Neural progenitor cell (in vitro differentiated cells): ENCODE results near the gene ATP6AP2. TPM values are rescaled to one million over a fixed set of nuclear protein-coding genes. Genes with fewer than 3 reads are reported as not detected.
"Not testable (repeated sequence)": the region's sequence is repeated elsewhere in the genome, so short reads cannot be mapped to it uniquely, and the experiment has no call there.

Experiments
- DNase-seq: peaks from one replicate; pipeline ENCODE4 v3.0.0-alpha.2; 2016; ENCODE audit warnings: low spot score
- H2AFZ ChIP-seq: fragments of 200-600 bp; sonication (generic); replicated peaks from 2 replicates; pipeline ENCODE4 v1.6.1; 2016; ENCODE audit warnings: antibody characterized with exemption
- H3F3A ChIP-seq: fragments of 200-600 bp; sonication (generic); 2 replicates; pipeline ENCODE4 v1.6.1; 2016; ENCODE audit warnings: antibody characterized with exemption, low read depth
- H3K27ac ChIP-seq: fragments of 200-600 bp; sonication (generic); 2 replicates; pipeline ENCODE4 v1.5.1; 2016; ENCODE audit warnings: mild to moderate bottlenecking
- H3K27me3 ChIP-seq: fragments of 200-600 bp; sonication (generic); 2 replicates; pipeline ENCODE4 v1.6.1; 2016; ENCODE audit warnings: mild to moderate bottlenecking, moderate library complexity
- H3K36me3 ChIP-seq: fragments of 200-600 bp; sonication (generic); 2 replicates; pipeline ENCODE4 v1.5.1; 2016
- H3K4me1 ChIP-seq: fragments of 200-600 bp; sonication (generic); 2 replicates; pipeline ENCODE4 v1.6.1; 2016; ENCODE audit warnings: mixed run types
- H3K4me2 ChIP-seq: fragments of 200-600 bp; sonication (generic); 2 replicates; pipeline ENCODE4 v1.6.1; 2016
- H3K4me3 ChIP-seq: fragments of 200-600 bp; sonication (generic); 2 replicates; pipeline ENCODE4 v1.5.1; 2016
- H3K79me2 ChIP-seq: fragments of 200-600 bp; sonication (generic); 2 replicates; pipeline ENCODE4 v1.6.1; 2016; ENCODE audit warnings: low read depth
- H3K9ac ChIP-seq: fragments of 200-600 bp; sonication (generic); 2 replicates; pipeline ENCODE4 v1.6.1; 2016
- H3K9me3 ChIP-seq: fragments of 200-600 bp; sonication (generic); 2 replicates; pipeline ENCODE4 v1.5.1; 2016; ENCODE audit warnings: low read depth
- H4K20me1 ChIP-seq: fragments of 200-600 bp; sonication (generic); 2 replicates; pipeline ENCODE4 v1.6.1; 2016; ENCODE audit warnings: low read depth
- H3K27ac Mint-ChIP-seq: 3 replicates; pipeline ENCODE4 v1.8.0; 2021; ENCODE audit warnings: mixed read lengths
- H3K27me3 Mint-ChIP-seq: 2 replicates; pipeline ENCODE4 v1.8.0; 2022; ENCODE audit warnings: low read depth, mild to moderate bottlenecking, inconsistent platforms, moderate library complexity, mixed read lengths; ENCODE audit not compliant: insufficient read depth
- H3K36me3 Mint-ChIP-seq: 3 replicates; pipeline ENCODE4 v1.8.0; 2021; ENCODE audit warnings: mixed read lengths
- H3K4me1 Mint-ChIP-seq: 3 replicates; pipeline ENCODE4 v1.8.0; 2021; ENCODE audit warnings: mixed read lengths
- H3K4me3 Mint-ChIP-seq: 3 replicates; pipeline ENCODE4 v1.8.0; 2021; ENCODE audit warnings: mild to moderate bottlenecking, moderate library complexity, mixed read lengths
- H3K9me3 Mint-ChIP-seq: 3 replicates; pipeline ENCODE4 v1.8.0; 2020; ENCODE audit warnings: mixed read lengths
- EZH2 ChIP-seq: fragments of 200-600 bp; sonication (generic); IDR thresholded peaks from 2 replicates; pipeline ENCODE4 v1.6.1; 2017; ENCODE audit warnings: antibody characterized with exemption, mild to moderate bottlenecking, moderate library complexity
- EZH2phosphoT487 ChIP-seq: fragments of 200-600 bp; sonication (generic); IDR thresholded peaks from 2 replicates; pipeline ENCODE4 v1.6.1; 2017; ENCODE audit warnings: antibody characterized with exemption
- total RNA-seq: library from RNA; depleted of rRNA; stranded (reverse); fragments of >200 nt; gene quantifications from 2 replicates; pipeline ENCODE4 v1.2.3, GENCODE V29; 2015; ENCODE audit warnings: low replicate concordance
- TF ChIP-seq, protein P1 (sequence below): fragments of 200-600 bp; sonication (generic); IDR thresholded peaks from 2 replicates; pipeline ENCODE4 v1.5.1; 2017; ENCODE audit warnings: antibody characterized with exemption, mild to moderate bottlenecking

The ATP6AP2 gene
- total RNA-seq, 1 donor from 2014 or later, result 88.1 TPM

GRCh38 chrX:40571600-40571999, 9.2 kb upstream of the ATP6AP2 start:
- Histone ChIP-seq H3K36me3 (no peaks in the 10 kb centered on the region), H3K4me3 (no peak overlapping the region), H3K27ac (no peak overlapping the region), H4K20me1 (no peaks in the 10 kb centered on the region), H3K9me3 (no peaks in the 10 kb centered on the region), H3K27me3 (no peaks in the 10 kb centered on the region), H3K79me2 (no peaks in the 10 kb centered on the region), H3K4me2 (no peak overlapping the region), H3K9ac (no peak overlapping the region), H3K4me1 (no peaks in the 10 kb centered on the region), H2AFZ (no peak overlapping the region), H3F3A (no peaks in the 10 kb centered on the region)
- DNase-seq, result no peak
- H3K9me3 Mint-ChIP-seq, result peaks cover 5% of the 10 kb centered on the region
- no peak for TF ChIP-seq EZH2phosphoT487
- TF ChIP-seq, protein P1, sequence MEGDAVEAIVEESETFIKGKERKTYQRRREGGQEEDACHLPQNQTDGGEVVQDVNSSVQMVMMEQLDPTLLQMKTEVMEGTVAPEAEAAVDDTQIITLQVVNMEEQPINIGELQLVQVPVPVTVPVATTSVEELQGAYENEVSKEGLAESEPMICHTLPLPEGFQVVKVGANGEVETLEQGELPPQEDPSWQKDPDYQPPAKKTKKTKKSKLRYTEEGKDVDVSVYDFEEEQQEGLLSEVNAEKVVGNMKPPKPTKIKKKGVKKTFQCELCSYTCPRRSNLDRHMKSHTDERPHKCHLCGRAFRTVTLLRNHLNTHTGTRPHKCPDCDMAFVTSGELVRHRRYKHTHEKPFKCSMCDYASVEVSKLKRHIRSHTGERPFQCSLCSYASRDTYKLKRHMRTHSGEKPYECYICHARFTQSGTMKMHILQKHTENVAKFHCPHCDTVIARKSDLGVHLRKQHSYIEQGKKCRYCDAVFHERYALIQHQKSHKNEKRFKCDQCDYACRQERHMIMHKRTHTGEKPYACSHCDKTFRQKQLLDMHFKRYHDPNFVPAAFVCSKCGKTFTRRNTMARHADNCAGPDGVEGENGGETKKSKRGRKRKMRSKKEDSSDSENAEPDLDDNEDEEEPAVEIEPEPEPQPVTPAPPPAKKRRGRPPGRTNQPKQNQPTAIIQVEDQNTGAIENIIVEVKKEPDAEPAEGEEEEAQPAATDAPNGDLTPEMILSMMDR, result no peak
- no peak for TF ChIP-seq EZH2
- peaks cover 3% of the 10 kb centered on the region for H3K27me3 Mint-ChIP-seq
- H3K27ac Mint-ChIP-seq, result no peak overlapping the region
- H3K4me1 Mint-ChIP-seq, result no peaks in the 10 kb centered on the region
- no peak overlapping the region for H3K4me3 Mint-ChIP-seq
- H3K36me3 Mint-ChIP-seq, result no peaks in the 10 kb centered on the region

DNA sequence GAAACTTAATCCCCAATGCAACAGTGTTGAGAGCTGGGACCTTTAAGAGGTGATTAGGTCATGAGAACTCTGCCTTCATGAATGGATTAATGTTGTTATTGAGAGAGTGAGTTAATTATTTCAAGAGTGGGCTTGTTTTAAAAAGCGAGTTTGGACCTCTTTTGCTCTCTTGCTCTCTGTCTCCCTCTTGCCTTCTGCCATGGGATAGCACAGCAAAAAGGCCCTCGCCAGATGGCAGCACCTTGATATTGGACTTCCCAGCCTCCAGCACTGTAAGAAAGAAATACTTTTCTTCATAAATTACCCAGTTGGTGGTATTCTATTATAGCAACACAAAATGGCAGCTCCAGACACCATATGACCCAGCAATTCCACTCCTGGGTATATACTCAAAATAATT, 7.0 kb upstream of the ATP6AP2 start:
- Mint-ChIP-seq H3K36me3 (no peaks in the 10 kb centered on the region), H3K4me3 (no peak overlapping the region), H3K27me3 (peaks cover 3% of the 10 kb centered on the region), H3K9me3 (peaks cover 8% of the 10 kb centered on the region), H3K4me1 (no peaks in the 10 kb centered on the region), H3K27ac (no peak overlapping the region)
- Histone ChIP-seq H3K4me1 (no peaks in the 10 kb centered on the region), H3K79me2 (no peaks in the 10 kb centered on the region), H3K27ac (no peak overlapping the region), H3K27me3 (no peaks in the 10 kb centered on the region), H4K20me1 (no peaks in the 10 kb centered on the region), H3K9ac (no peak overlapping the region), H3F3A (no peaks in the 10 kb centered on the region), H3K4me3 (no peak overlapping the region), H2AFZ (no peak overlapping the region), H3K4me2 (no peak overlapping the region), H3K9me3 (no peaks in the 10 kb centered on the region), H3K36me3 (no peaks in the 10 kb centered on the region)
- no peak for DNase-seq
- TF ChIP-seq EZH2, result no peak
- TF ChIP-seq, protein P1, result peak; percentile 50

DNA sequence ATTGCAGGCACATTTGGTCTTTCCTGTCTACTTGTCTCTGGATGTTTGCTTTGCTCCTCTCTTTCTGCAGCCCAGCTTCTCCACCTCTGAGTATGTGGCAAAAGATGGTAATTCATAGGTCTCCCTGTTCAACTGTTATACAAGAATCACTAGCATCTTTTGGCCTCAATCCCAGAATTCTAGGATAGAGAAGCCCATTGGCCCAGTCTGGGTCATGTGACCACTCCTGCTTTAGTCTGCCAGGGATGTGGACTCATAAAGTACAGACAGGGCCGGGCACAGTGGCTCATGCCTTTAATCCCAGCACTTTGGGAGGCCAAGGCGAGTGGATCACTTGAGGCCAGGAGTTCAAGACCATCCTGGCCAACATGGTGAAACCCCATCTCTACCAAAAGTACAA, 5.4 kb upstream of the ATP6AP2 start:
- H3K79me2 ChIP-seq, H3K9me3 Mint-ChIP-seq, H3K9me3 ChIP-seq, H3K4me3 Mint-ChIP-seq, H2AFZ ChIP-seq, H3K4me3 ChIP-seq, DNase-seq, H3K27me3 Mint-ChIP-seq, H3K27ac Mint-ChIP-seq, H3K36me3 ChIP-seq, H3K4me1 Mint-ChIP-seq, H3K9ac ChIP-seq, H4K20me1 ChIP-seq, H3K4me1 ChIP-seq, H3K4me2 ChIP-seq, H3F3A ChIP-seq, H3K27ac ChIP-seq, H3K27me3 ChIP-seq, H3K36me3 Mint-ChIP-seq: not testable (repeated sequence)

DNA sequence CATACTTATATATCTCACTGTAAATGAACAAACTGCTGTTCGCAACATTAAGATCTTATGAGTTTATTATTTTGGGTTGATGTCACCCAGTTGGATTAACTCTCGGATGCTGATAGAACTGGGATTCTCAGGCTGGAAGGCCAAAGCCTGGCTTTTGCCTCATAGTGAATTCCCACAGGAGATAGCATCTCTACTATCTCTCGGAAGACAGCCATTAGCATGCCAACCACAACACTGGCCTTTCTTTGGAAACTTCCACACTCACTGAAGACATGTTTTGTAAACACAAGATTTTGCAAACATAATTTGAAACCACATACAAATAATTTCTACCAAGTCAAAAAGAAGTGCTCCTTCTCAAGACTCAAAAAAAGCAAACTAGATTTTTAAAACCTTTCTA, 4.5 kb upstream of the ATP6AP2 start:
- no peak for DNase-seq
- Mint-ChIP-seq H3K27ac (no peak overlapping the region), H3K4me1 (no peaks in the 10 kb centered on the region), H3K27me3 (peaks cover 2% of the 10 kb centered on the region), H3K9me3 (peaks cover 6% of the 10 kb centered on the region), H3K4me3 (no peak overlapping the region), H3K36me3 (no peaks in the 10 kb centered on the region)
- TF ChIP-seq, protein P1, result no peak
- TF ChIP-seq EZH2phosphoT487, result no peak
- no peak for TF ChIP-seq EZH2
- Histone ChIP-seq H3K79me2 (peaks cover 4% of the 10 kb centered on the region), H2AFZ (no peak overlapping the region), H3F3A (no peaks in the 10 kb centered on the region), H3K4me2 (no peak overlapping the region), H4K20me1 (peaks cover 4% of the 10 kb centered on the region), H3K9ac (no peak overlapping the region), H3K27me3 (no peaks in the 10 kb centered on the region), H3K4me3 (no peak overlapping the region), H3K36me3 (no peaks in the 10 kb centered on the region), H3K4me1 (no peaks in the 10 kb centered on the region), H3K27ac (no peak overlapping the region), H3K9me3 (no peaks in the 10 kb centered on the region)
